Endodermal cell (in vitro differentiated cells): ENCODE data around the gene TSEN54. TPM values are rescaled to one million over a fixed set of nuclear protein-coding genes. Genes with fewer than 3 reads are reported as not detected.
A peak's percentile ranks its signal among the peaks of the same experiment; 100 is the strongest.

Source experiments
- DNase-seq: peaks from one replicate; pipeline ENCODE4 v3.0.0-alpha.2; 2017
- H3K27ac ChIP-seq: 2 replicates; pipeline ENCODE4 v1.5.1; 2013; ENCODE audit warnings: mild to moderate bottlenecking, low read depth, low read length, moderate library complexity
- H3K27me3 ChIP-seq: 2 replicates; pipeline ENCODE4 v1.6.1; 2013; ENCODE audit warnings: mild to moderate bottlenecking, low read length, moderate library complexity; ENCODE audit not compliant: insufficient read depth, control insufficient read depth, poor library complexity, severe bottlenecking
- H3K36me3 ChIP-seq: 2 replicates; pipeline ENCODE4 v1.7.0; 2013; ENCODE audit warnings: mild to moderate bottlenecking, low read length, moderate library complexity; ENCODE audit not compliant: control insufficient read depth, insufficient read depth
- H3K4me1 ChIP-seq: one replicate; pipeline ENCODE4 v1.7.0; 2013; ENCODE audit warnings: low read length; ENCODE audit not compliant: control insufficient read depth, insufficient read depth
- H3K4me3 ChIP-seq: 2 replicates; pipeline ENCODE4 v1.5.1; 2013; ENCODE audit warnings: mild to moderate bottlenecking, low read length, moderate library complexity
- H3K9ac ChIP-seq: 2 replicates; pipeline ENCODE4 v1.6.1; 2013; ENCODE audit warnings: mild to moderate bottlenecking, low read length, moderate library complexity; ENCODE audit not compliant: poor library complexity, severe bottlenecking; ENCODE audit errors: extremely low read depth
- H3K9me3 ChIP-seq: 2 replicates; pipeline ENCODE4 v1.6.1; 2013; ENCODE audit warnings: mild to moderate bottlenecking, low read length, moderate library complexity; ENCODE audit not compliant: control insufficient read depth
- H3K27ac Mint-ChIP-seq: 2 replicates; pipeline ENCODE4 v1.8.0; 2020; ENCODE audit warnings: mixed read lengths
- H3K27me3 Mint-ChIP-seq: 2 replicates; pipeline ENCODE4 v1.8.0; 2021; ENCODE audit warnings: mild to moderate bottlenecking, mixed read lengths; ENCODE audit not compliant: insufficient read depth
- H3K36me3 Mint-ChIP-seq: 2 replicates; pipeline ENCODE4 v1.8.0; 2020; ENCODE audit warnings: low read depth, mixed read lengths
- H3K4me1 Mint-ChIP-seq: 2 replicates; pipeline ENCODE4 v1.8.0; 2020; ENCODE audit warnings: mixed read lengths
- H3K4me3 Mint-ChIP-seq: 2 replicates; pipeline ENCODE4 v1.8.0; 2020; ENCODE audit warnings: mild to moderate bottlenecking, moderate library complexity, mixed read lengths
- H3K9me3 Mint-ChIP-seq: 2 replicates; pipeline ENCODE4 v1.8.0; 2020; ENCODE audit warnings: mild to moderate bottlenecking, mixed read lengths
- CTCF ChIP-seq: fragments of 200-600 bp; sonication (generic); conservative IDR thresholded peaks from 2 replicates; pipeline ENCODE4 v1.5.0; 2021; ENCODE audit warnings: antibody characterized with exemption, mild to moderate bottlenecking
- WGBS, 2 experiments: methylation state at CpG; one replicate each; pipeline versions ENCODE4 v1.1.5 to v1.1.7; 2013; ENCODE audit warnings: missing lambda C conversion rate in 2 of 2, mixed read lengths in 1 of 2; ENCODE audit not compliant: insufficient coverage in 1 of 2, insufficient read length in 1 of 2; 5-methylcytosine and 5-hydroxymethylcytosine counted together
- total RNA-seq, 2 donors: library from RNA; stranded (reverse); fragmentation: NEBNext Ultra II Directional in 1 of 2; extraction: Animal tissue kit (Norgen Biotek cat#: 25700) in 1 of 2; gene quantifications; 2 replicates in 1 of 2; 3 replicates in 1 of 2; pipeline ENCODE4 v1.2.1, GENCODE V29; 2021

The TSEN54 gene
- total RNA-seq, 2 donors from 2014 or later, result 37.7 to 39.1 TPM

GRCh38 chr17:75514919-75515495 lies 1.3 kb upstream of the TSEN54 start:
- Mint-ChIP-seq H3K27ac (no peak overlapping the region), H3K36me3 (peaks cover 28% of the 10 kb centered on the region)
- DNase-seq, result no peak

GRCh38 chr17:75515496-75516254 lies 653 bp upstream of the TSEN54 start, which contains the start of gene CASKIN2:
TSS of gene CASKIN2 (minus strand) at chr17:75515537. CDS start at chr17:75513804, 1,733 bp downstream.
- H3K27me3 Mint-ChIP-seq, result no peaks in the 10 kb centered on the region
- no peaks in the 10 kb centered on the region for H3K9me3 Mint-ChIP-seq
- H3K4me1 ChIP-seq, result peaks cover 7% of the 10 kb centered on the region

More at GRCh38 chr17:75514919-75515495, 1.3 kb upstream of the TSEN54 start:
- Histone ChIP-seq H3K4me3 (peak overlapping the region; percentile 91), H3K9ac (peak overlapping the region; percentile 90), H3K9me3 (no peaks in the 10 kb centered on the region), H3K4me1 (peaks cover 7% of the 10 kb centered on the region), H3K27ac (peak overlapping the region; percentile 70), H3K27me3 (no peaks in the 10 kb centered on the region), H3K36me3 (peaks cover 18% of the 10 kb centered on the region)
- Mint-ChIP-seq H3K9me3 (no peaks in the 10 kb centered on the region), H3K27me3 (no peaks in the 10 kb centered on the region), H3K4me3 (peak overlapping the region; percentile 70), H3K4me1 (no peaks in the 10 kb centered on the region)
- TF ChIP-seq CTCF, result no peak
- WGBS, 2 experiments, result 0% methylated on average over 4 to 50 of the region's 50 CpGs

More at GRCh38 chr17:75515496-75516254, 653 bp upstream of the TSEN54 start, which contains the start of gene CASKIN2:
- H3K9me3 ChIP-seq, result no peaks in the 10 kb centered on the region
- no peak within 1 kb of the TSS for H3K27ac Mint-ChIP-seq
- no peaks in the 10 kb centered on the region for H3K4me1 Mint-ChIP-seq
- H3K27me3 ChIP-seq, result no peaks in the 10 kb centered on the region
- H3K36me3 Mint-ChIP-seq, result peaks cover 28% of the 10 kb centered on the region
- DNase-seq, result peak; percentile 100
- H3K27ac ChIP-seq, result peak within 1 kb of the TSS; percentile 70
- peak within 1 kb of the TSS; percentile 70 for H3K4me3 Mint-ChIP-seq
- peak within 1 kb of the TSS; percentile 91 for H3K4me3 ChIP-seq
- peak within 1 kb of the TSS; percentile 90 for H3K9ac ChIP-seq
- 0% methylated on average over 11 to 77 of the region's 78 CpGs for WGBS, 2 experiments
- TF ChIP-seq CTCF, result peak; percentile 100
- peaks cover 13% of the 10 kb centered on the region for H3K36me3 ChIP-seq
